Panc1 (cell line): ENCODE data around the gene KRTAP16-1. TPM values are rescaled to one million over a fixed set of nuclear protein-coding genes. Genes with fewer than 3 reads are reported as not detected.
"Not testable (repeated sequence)": the region's sequence is repeated elsewhere in the genome, so short reads cannot be mapped to it uniquely, and the experiment has no call there.

ENCODE experiments used
- ATAC-seq: fragments of 200-7000 bp; cut with Tn5 transposase; 2 replicates; pipeline ENCODE4 v1.9.1; 2020; ENCODE audit warnings: mild to moderate bottlenecking, moderate library complexity
- BruUV-seq: library from RNA; stranded (reverse); fragments of 400-500 nt; replicated peaks from 2 replicates; lab custom pipeline; 2021; lab: Mats Ljungman, UMichigan
- CTCF ChIA-PET: fragments of 300-600 bp; sonication (Branson Sonifier 250); formaldehyde crosslinking; loops from one replicate; lab custom pipeline; 2022; ENCODE audit warnings: antibody characterized with exemption; lab: Charles Lee
- POLR2A ChIA-PET: fragments of 300-600 bp; sonication (Branson Sonifier 250); formaldehyde crosslinking; loops from one replicate; lab custom pipeline; 2022; ENCODE audit warnings: antibody characterized with exemption; lab: Charles Lee
- DNase-seq: peaks from one replicate; pipeline ENCODE4 v3.0.0-alpha.2; 2010; ENCODE audit warnings: low read depth, low spot score
- H3K27ac ChIP-seq: 2 replicates; pipeline ENCODE4 v1.5.1; 2011; ENCODE audit warnings: mild to moderate bottlenecking, low read length, inconsistent platforms
- H3K27me3 ChIP-seq: fragments of 200-500 bp; sonication (Bioruptor generic); 2 replicates; pipeline ENCODE4 v1.6.0; 2014; ENCODE audit warnings: low read length, inconsistent platforms; ENCODE audit not compliant: control insufficient read depth, insufficient read depth
- H3K36me3 ChIP-seq: fragments of 200-500 bp; sonication (Bioruptor generic); 2 replicates; pipeline ENCODE4 v1.5.1; 2014; ENCODE audit warnings: inconsistent platforms, mild to moderate bottlenecking, low read length, moderate library complexity; ENCODE audit not compliant: control insufficient read depth, insufficient read depth
- H3K4me1 ChIP-seq: 2 replicates; pipeline ENCODE4 v1.5.1; 2011; ENCODE audit warnings: inconsistent platforms, mild to moderate bottlenecking, low read length, moderate library complexity; ENCODE audit not compliant: control insufficient read depth, insufficient read depth
- H3K4me3 ChIP-seq, 2 experiments: 2 replicates each; pipeline ENCODE4 v1.5.1; 2011 to 2012; ENCODE audit warnings: low read depth in 2 of 2, low read length in 2 of 2, mild to moderate bottlenecking in 2 of 2, inconsistent platforms in 1 of 2, moderate library complexity in 1 of 2
- H3K9me3 ChIP-seq: fragments of 200-500 bp; sonication (Bioruptor generic); 2 replicates; pipeline ENCODE4 v1.5.1; 2014; ENCODE audit warnings: low read depth, mild to moderate bottlenecking, inconsistent platforms, low read length, moderate library complexity; ENCODE audit not compliant: control insufficient read depth, insufficient read depth
- CTCF ChIP-seq: fragments of 450-650 bp; IDR thresholded peaks from 2 replicates; pipeline ENCODE4 v1.5.1; 2017; ENCODE audit warnings: mild to moderate bottlenecking
- POLR2AphosphoS5 ChIP-seq: IDR thresholded peaks from 2 replicates; pipeline ENCODE4 v1.6.1; 2012; ENCODE audit warnings: mild to moderate bottlenecking, low read depth, low read length, moderate library complexity
- REST ChIP-seq, 2 experiments: IDR thresholded peaks; 2 replicates each; pipeline ENCODE4 v1.6.1; 2011 to 2012; ENCODE audit warnings: low read depth in 2 of 2, control low read depth in 1 of 2, low read length in 1 of 2, mild to moderate bottlenecking in 1 of 2, moderate library complexity in 1 of 2; ENCODE audit not compliant: insufficient read depth in 1 of 2
- SIN3A ChIP-seq: IDR thresholded peaks from 2 replicates; pipeline ENCODE4 v1.6.1; 2012; ENCODE audit warnings: low read depth, mild to moderate bottlenecking, low read length, moderate library complexity, borderline replicate concordance; ENCODE audit not compliant: insufficient read depth
- TCF7L2 ChIP-seq: IDR thresholded peaks from 2 replicates; pipeline ENCODE4 v1.6.1; 2011; ENCODE audit warnings: mild to moderate bottlenecking, low read depth, low read length, inconsistent platforms
- in situ Hi-C: cut with HindIII; loops from 2 replicates; pipeline ENCODE4 v1.10.0; 2016; ENCODE audit warnings: low sequenced_read_pairs, low pct_unique_long_range_greater_than_20kb
- intact Hi-C: fragments of 100-400 bp; cut with micrococcal nuclease; formaldehyde crosslinking; loops from one replicate; pipeline ENCODE4 v1.10.0; 2022; ENCODE audit not compliant: unreplicated experiment
- total RNA-seq: library from RNA; stranded (reverse); gene quantifications from one replicate; pipeline ENCODE4 v1.2.1, GENCODE V29; 2021; ENCODE audit not compliant: unreplicated experiment

Gene KRTAP16-1
- total RNA-seq, 1 experiment from 2014 or later: not detected

GRCh38 chr17:41271858-41272257 is 37.3 kb downstream of the KRTAP16-1 start:
- Histone ChIP-seq H3K27me3 (peaks cover 6% of the 10 kb centered on the region), H3K4me3 (no peak overlapping the region), H3K27ac (no peak overlapping the region), H3K36me3 (no peaks in the 10 kb centered on the region), H3K9me3 (no peaks in the 10 kb centered on the region), H3K4me1 (no peaks in the 10 kb centered on the region)
- in situ Hi-C loops: no loop called here
- POLR2A ChIA-PET: no interaction called here
- no peak for TF ChIP-seq POLR2AphosphoS5
- DNase-seq: no peak
- intact Hi-C loops: no loop called here
- no peak for ATAC-seq
- CTCF ChIA-PET: no interaction called here
- no TSS peak for BruUV-seq

GRCh38 chr17:41271323-41271722 is 37.8 kb downstream of the KRTAP16-1 start:
- H3K9me3 ChIP-seq, CTCF ChIA-PET, H3K27me3 ChIP-seq, BruUV-seq, ATAC-seq, H3K27ac ChIP-seq, intact Hi-C loops, POLR2A ChIA-PET, in situ Hi-C loops, H3K4me1 ChIP-seq, H3K4me3 ChIP-seq, H3K36me3 ChIP-seq, DNase-seq: not testable (repeated sequence)

- H3K9me3 ChIP-seq: no peaks in the 10 kb centered on the region
- no peak for TF ChIP-seq SIN3A
- TF ChIP-seq REST (IDR thresholded peaks at IDR 0.05; ENCODE audit: insufficient read depth in 1 of 2, low read depth in 2 of 2, low read length in 1 of 2): no peak
- no peak for TF ChIP-seq POLR2AphosphoS5
- no peak for TF ChIP-seq TCF7L2
- no peak for TF ChIP-seq CTCF
- CTCF ChIA-PET: no interaction called here
- in situ Hi-C loops (no loop called here), intact Hi-C loops (no loop called here)
- ATAC-seq (no peak), DNase-seq (no peak)
- POLR2A ChIA-PET: no interaction called here
- no peak overlapping the region for H3K27ac ChIP-seq
- H3K36me3 ChIP-seq: no peaks in the 10 kb centered on the region
- H3K4me3 ChIP-seq: no peak overlapping the region
- no peaks in the 10 kb centered on the region for H3K4me1 ChIP-seq
- H3K27me3 ChIP-seq: peaks cover 10% of the 10 kb centered on the region
- no TSS peak for BruUV-seq
Measured at GRCh38 chr17:41267711-41268110, 41.4 kb downstream of the KRTAP16-1 start.
